Activated naive CD4-positive, alpha-beta T cell treated with anti-CD3 and anti-CD28 coated beads for 36 hours (primary cell): Measurements from ENCODE around the gene IMMP2L. TPM values are rescaled to one million over a fixed set of nuclear protein-coding genes. Genes with fewer than 3 reads are reported as not detected.
"Not testable (repeated sequence)": the region's sequence is repeated elsewhere in the genome, so short reads cannot be mapped to it uniquely, and the experiment has no call there.

Source experiments
- CTCF ChIA-PET: fragments of 350-600 bp; sonication (Branson Sonifier 250); formaldehyde crosslinking; loops from one replicate; lab custom pipeline; 2021; ENCODE audit warnings: antibody characterized with exemption; lab: Charles Lee
- DNase-seq: peaks from one replicate; pipeline ENCODE4 v3.0.0-alpha.2; 2020
- H3K27ac Mint-ChIP-seq: one replicate; pipeline ENCODE4 v1.8.0; 2021; ENCODE audit warnings: mild to moderate bottlenecking, mixed read lengths
- H3K27me3 Mint-ChIP-seq: one replicate; pipeline ENCODE4 v1.8.0; 2021; ENCODE audit warnings: low read depth, mixed read lengths
- H3K36me3 Mint-ChIP-seq: one replicate; pipeline ENCODE4 v1.8.0; 2021; ENCODE audit warnings: low read depth, mixed read lengths
- H3K4me1 Mint-ChIP-seq: one replicate; pipeline ENCODE4 v1.8.0; 2021; ENCODE audit warnings: low read depth, mixed read lengths
- H3K4me3 Mint-ChIP-seq: one replicate; pipeline ENCODE4 v1.8.0; 2021; ENCODE audit warnings: mild to moderate bottlenecking, moderate library complexity, mixed read lengths
- H3K9me3 Mint-ChIP-seq: one replicate; pipeline ENCODE4 v1.8.0; 2021; ENCODE audit warnings: mixed read lengths
- intact Hi-C: fragments of 100-400 bp; cut with micrococcal nuclease; formaldehyde crosslinking; loops from one replicate; pipeline ENCODE4 v1.15.1; 2023
- total RNA-seq, 2 experiments: library from RNA; stranded (reverse); gene quantifications; one replicate each; pipeline ENCODE4 v1.2.3, GENCODE V29; 2021

IMMP2L gene
- total RNA-seq, 2 experiments from 2014 or later: 24.4 to 26.6 TPM

GRCh38 chr7:111329367-111330234, 232.7 kb downstream of the IMMP2L start:
- Mint-ChIP-seq H3K4me1 (peaks cover 8% of the 10 kb centered on the region), H3K9me3 (no peaks in the 10 kb centered on the region), H3K27ac (no peak overlapping the region), H3K4me3 (no peak overlapping the region), H3K36me3 (peaks cover 2% of the 10 kb centered on the region), H3K27me3 (no peaks in the 10 kb centered on the region)
- CTCF ChIA-PET: no interaction called here
- intact Hi-C loops: loop anchor here (2.0 kb wide), 1 partner anchor 401 kb away; no protein-coding TSS in a partner anchor
- no peak for DNase-seq

GRCh38 chr7:111328487-111328886, 233.8 kb downstream of the IMMP2L start:
- CTCF ChIA-PET: no interaction called here
- no peak for DNase-seq
- Mint-ChIP-seq H3K9me3 (peaks cover 3% of the 10 kb centered on the region), H3K36me3 (peaks cover 4% of the 10 kb centered on the region), H3K27ac (no peak overlapping the region), H3K4me3 (no peak overlapping the region), H3K27me3 (no peaks in the 10 kb centered on the region), H3K4me1 (peaks cover 11% of the 10 kb centered on the region)
- intact Hi-C loops: loop anchor here (2.0 kb wide), 1 partner anchor 402 kb away; no protein-coding TSS in a partner anchor

GRCh38 chr7:111324776-111325175, 237.5 kb downstream of the IMMP2L start:
- H3K9me3 Mint-ChIP-seq: peaks cover 4% of the 10 kb centered on the region
- no peak overlapping the region for H3K27ac Mint-ChIP-seq
- CTCF ChIA-PET: no interaction called here
- H3K27me3 Mint-ChIP-seq: no peaks in the 10 kb centered on the region
- DNase-seq: no peak
- intact Hi-C loops: no loop called here
- no peak overlapping the region for H3K4me3 Mint-ChIP-seq
- peaks cover 11% of the 10 kb centered on the region for H3K36me3 Mint-ChIP-seq
- peaks cover 7% of the 10 kb centered on the region for H3K4me1 Mint-ChIP-seq

- DNase-seq: no peak
- Mint-ChIP-seq H3K4me1 (peaks cover 3% of the 10 kb centered on the region), H3K27me3 (no peaks in the 10 kb centered on the region), H3K27ac (no peak overlapping the region), H3K4me3 (no peak overlapping the region), H3K9me3 (peaks cover 4% of the 10 kb centered on the region), H3K36me3 (peaks cover 11% of the 10 kb centered on the region)
- CTCF ChIA-PET: no interaction called here
- intact Hi-C loops: no loop called here
Measured at GRCh38 chr7:111324228-111324627, 238.1 kb downstream of the IMMP2L start.

- H3K27ac Mint-ChIP-seq, CTCF ChIA-PET, H3K27me3 Mint-ChIP-seq, DNase-seq, H3K4me1 Mint-ChIP-seq, H3K9me3 Mint-ChIP-seq, intact Hi-C loops, H3K4me3 Mint-ChIP-seq: not testable (repeated sequence)
- H3K36me3 Mint-ChIP-seq: peaks cover 11% of the 10 kb centered on the region
Measured at GRCh38 chr7:111323670-111324069, 238.6 kb downstream of the IMMP2L start.

- Mint-ChIP-seq H3K9me3 (peaks cover 4% of the 10 kb centered on the region), H3K27me3 (no peaks in the 10 kb centered on the region), H3K4me3 (no peak overlapping the region), H3K4me1 (peaks cover 3% of the 10 kb centered on the region), H3K27ac (no peak overlapping the region), H3K36me3 (peaks cover 16% of the 10 kb centered on the region)
- no peak for DNase-seq
- intact Hi-C loops: no loop called here
- CTCF ChIA-PET: no interaction called here
Measured at GRCh38 chr7:111320133-111320532, 242.2 kb downstream of the IMMP2L start.

- intact Hi-C loops: no loop called here
- CTCF ChIA-PET: no interaction called here
- no peaks in the 10 kb centered on the region for H3K27me3 Mint-ChIP-seq
- no peaks in the 10 kb centered on the region for H3K4me1 Mint-ChIP-seq
- H3K36me3 Mint-ChIP-seq: peaks cover 9% of the 10 kb centered on the region
- H3K27ac Mint-ChIP-seq: no peak overlapping the region
- no peaks in the 10 kb centered on the region for H3K9me3 Mint-ChIP-seq
- DNase-seq: no peak
- no peak overlapping the region for H3K4me3 Mint-ChIP-seq
Measured at GRCh38 chr7:111312966-111313365, 249.3 kb downstream of the IMMP2L start.

GRCh38 chr7:111308691-111309090, 253.6 kb downstream of the IMMP2L start:
- Mint-ChIP-seq H3K4me1 (peaks cover 2% of the 10 kb centered on the region), H3K9me3 (no peaks in the 10 kb centered on the region), H3K4me3 (no peak overlapping the region), H3K27me3 (no peaks in the 10 kb centered on the region), H3K27ac (no peak overlapping the region), H3K36me3 (peaks cover 4% of the 10 kb centered on the region)
- CTCF ChIA-PET: interaction anchor here (0.7 kb wide), 1 partner anchor 10 kb away, joined by 3 read pairs; no protein-coding TSS in a partner anchor
- intact Hi-C loops: no loop called here
- DNase-seq: no peak

GRCh38 chr7:111301891-111302290, 260.4 kb downstream of the IMMP2L start:
- CTCF ChIA-PET: no interaction called here
- H3K4me3 Mint-ChIP-seq: no peak overlapping the region
- H3K9me3 Mint-ChIP-seq: no peaks in the 10 kb centered on the region

GRCh38 chr7:111294494-111294893, 267.8 kb downstream of the IMMP2L start:
- H3K27ac Mint-ChIP-seq: no peak overlapping the region
- no peak overlapping the region for H3K4me3 Mint-ChIP-seq
- DNase-seq: no peak
- no peaks in the 10 kb centered on the region for H3K27me3 Mint-ChIP-seq
- intact Hi-C loops: no loop called here
- H3K36me3 Mint-ChIP-seq: peaks cover 6% of the 10 kb centered on the region
- peaks cover 3% of the 10 kb centered on the region for H3K9me3 Mint-ChIP-seq
- no peaks in the 10 kb centered on the region for H3K4me1 Mint-ChIP-seq
- CTCF ChIA-PET: no interaction called here

More at GRCh38 chr7:111301891-111302290, 260.4 kb downstream of the IMMP2L start:
- DNase-seq: no peak
- no peak overlapping the region for H3K27ac Mint-ChIP-seq
- intact Hi-C loops: no loop called here
- no peaks in the 10 kb centered on the region for H3K27me3 Mint-ChIP-seq
- H3K4me1 Mint-ChIP-seq: peaks cover 4% of the 10 kb centered on the region
- H3K36me3 Mint-ChIP-seq: no peaks in the 10 kb centered on the region

GRCh38 chr7:111292026-111292470, 270.2 kb downstream of the IMMP2L start:
- Mint-ChIP-seq H3K4me3 (no peak overlapping the region), H3K9me3 (peaks cover 13% of the 10 kb centered on the region), H3K27me3 (no peaks in the 10 kb centered on the region), H3K4me1 (no peaks in the 10 kb centered on the region), H3K27ac (no peak overlapping the region), H3K36me3 (peaks cover 17% of the 10 kb centered on the region)
- CTCF ChIA-PET: no interaction called here
- intact Hi-C loops: no loop called here
- no peak for DNase-seq

- H3K27ac Mint-ChIP-seq: no peak overlapping the region
- H3K36me3 Mint-ChIP-seq: peaks cover 21% of the 10 kb centered on the region
- CTCF ChIA-PET: no interaction called here
- H3K4me3 Mint-ChIP-seq: no peak overlapping the region
- DNase-seq: no peak
- peaks cover 13% of the 10 kb centered on the region for H3K9me3 Mint-ChIP-seq
- no peaks in the 10 kb centered on the region for H3K27me3 Mint-ChIP-seq
- no peaks in the 10 kb centered on the region for H3K4me1 Mint-ChIP-seq
- intact Hi-C loops: no loop called here
Measured at GRCh38 chr7:111290982-111291381, 271.3 kb downstream of the IMMP2L start.

GRCh38 chr7:111290419-111290818, 271.9 kb downstream of the IMMP2L start:
- DNase-seq: no peak
- CTCF ChIA-PET: no interaction called here
- intact Hi-C loops: no loop called here
- no peak overlapping the region for H3K27ac Mint-ChIP-seq
- peaks cover 22% of the 10 kb centered on the region for H3K36me3 Mint-ChIP-seq
- no peaks in the 10 kb centered on the region for H3K4me1 Mint-ChIP-seq
- no peaks in the 10 kb centered on the region for H3K27me3 Mint-ChIP-seq
- H3K4me3 Mint-ChIP-seq: no peak overlapping the region
- H3K9me3 Mint-ChIP-seq: peaks cover 13% of the 10 kb centered on the region
